Endothelial cell (in vitro differentiated cells): Measurements from ENCODE around the gene FBXO27. TPM values are rescaled to one million over a fixed set of nuclear protein-coding genes. Genes with fewer than 3 reads are reported as not detected.

Experiments
- DNase-seq: peaks from one replicate; pipeline ENCODE4 v3.0.0; 2021; ENCODE audit warnings: low spot score
- H3K27ac Mint-ChIP-seq: one replicate; pipeline ENCODE4 v1.8.0; 2021; ENCODE audit warnings: mixed read lengths, inconsistent platforms; ENCODE audit not compliant: unreplicated experiment
- H3K27me3 Mint-ChIP-seq: one replicate; pipeline ENCODE4 v1.8.0; 2021; ENCODE audit warnings: mild to moderate bottlenecking, moderate library complexity, mixed read lengths, inconsistent platforms; ENCODE audit not compliant: unreplicated experiment
- H3K36me3 Mint-ChIP-seq: one replicate; pipeline ENCODE4 v1.8.0; 2021; ENCODE audit warnings: mild to moderate bottlenecking, low read depth, mixed read lengths, inconsistent platforms; ENCODE audit not compliant: unreplicated experiment
- H3K4me1 Mint-ChIP-seq: one replicate; pipeline ENCODE4 v1.8.0; 2021; ENCODE audit warnings: mild to moderate bottlenecking, mixed read lengths, inconsistent platforms; ENCODE audit not compliant: unreplicated experiment
- H3K4me3 Mint-ChIP-seq: one replicate; pipeline ENCODE4 v1.8.0; 2021; ENCODE audit warnings: mild to moderate bottlenecking, mixed read lengths, inconsistent platforms; ENCODE audit not compliant: unreplicated experiment
- H3K9me3 Mint-ChIP-seq: one replicate; pipeline ENCODE4 v1.8.0; 2021; ENCODE audit warnings: mixed read lengths, inconsistent platforms; ENCODE audit not compliant: unreplicated experiment
- CTCF ChIP-seq: fragments of 200-600 bp; sonication (generic); IDR thresholded peaks from one replicate; pipeline ENCODE4 v1.5.0; 2021; ENCODE audit warnings: antibody characterized with exemption; ENCODE audit not compliant: unreplicated experiment
- total RNA-seq: library from RNA; stranded (reverse); fragmentation: NEBNext Ultra II Directional; extraction: Animal tissue kit (Norgen Biotek cat#: 25700); gene quantifications from one replicate; pipeline ENCODE4 v1.2.1, GENCODE V29; 2021; ENCODE audit not compliant: unreplicated experiment

FBXO27 gene
- total RNA-seq, 1 donor from 2014 or later, result 4.0 TPM

GRCh38 chr19:38978326-38978689 lies 54.0 kb downstream of the FBXO27 start:
- H3K27me3 Mint-ChIP-seq, result peaks cover 3% of the 10 kb centered on the region
- DNase-seq, result no peak
- peaks cover 16% of the 10 kb centered on the region for H3K4me1 Mint-ChIP-seq
- H3K27ac Mint-ChIP-seq, result no peak overlapping the region
- no peak overlapping the region for H3K4me3 Mint-ChIP-seq
- H3K9me3 Mint-ChIP-seq, result peaks cover 5% of the 10 kb centered on the region
- peaks cover 4% of the 10 kb centered on the region for H3K36me3 Mint-ChIP-seq
- TF ChIP-seq CTCF, result no peak

DNA sequence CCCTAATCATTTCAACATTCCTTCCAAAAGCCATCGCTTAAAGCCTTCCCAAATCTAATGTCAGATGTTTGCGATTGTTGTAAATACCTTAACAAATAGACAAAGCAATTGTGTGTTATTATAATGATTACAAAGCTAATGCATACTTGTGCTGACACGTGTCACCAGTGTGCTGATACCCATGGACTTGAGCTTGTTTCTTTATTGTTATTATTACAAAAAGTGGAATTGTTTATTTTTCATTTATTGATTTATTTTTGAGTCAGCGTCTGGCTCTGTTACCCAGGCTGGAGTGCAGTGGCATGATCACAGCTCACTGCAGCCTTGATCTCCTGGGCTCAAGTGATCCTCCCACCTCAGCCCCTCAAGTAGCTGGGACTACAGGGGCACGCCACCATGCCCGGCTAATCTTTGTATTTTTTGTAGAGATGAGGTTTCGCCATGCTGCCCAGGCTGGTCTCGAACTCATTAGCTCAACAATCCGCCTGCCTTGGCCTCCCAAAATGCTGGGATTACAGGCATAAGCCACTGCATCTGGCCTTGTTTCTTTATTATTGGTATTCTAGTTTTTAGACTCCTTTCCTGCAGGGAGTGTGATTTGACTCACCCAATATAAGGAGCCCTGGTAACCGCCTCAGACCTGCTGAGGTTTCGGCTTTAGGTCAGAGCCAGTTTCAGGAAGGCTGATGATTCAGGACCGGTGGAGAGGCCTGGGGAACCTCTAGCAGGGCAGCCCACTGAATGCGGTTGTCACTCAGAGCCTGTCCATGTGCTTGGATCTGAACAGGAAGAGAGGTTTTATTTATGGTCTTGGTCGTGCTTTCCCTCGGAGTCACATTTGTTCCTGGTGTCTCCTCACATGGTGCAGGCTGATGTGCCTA lies 54.7 kb downstream of the FBXO27 start:
- peaks cover 16% of the 10 kb centered on the region for H3K4me1 Mint-ChIP-seq
- no peak for TF ChIP-seq CTCF
- no peak for DNase-seq
- no peak overlapping the region for H3K27ac Mint-ChIP-seq
- H3K4me3 Mint-ChIP-seq, result peak overlapping the region; percentile 9
- peaks cover 5% of the 10 kb centered on the region for H3K9me3 Mint-ChIP-seq
- H3K27me3 Mint-ChIP-seq, result peaks cover 3% of the 10 kb centered on the region
- peaks cover 4% of the 10 kb centered on the region for H3K36me3 Mint-ChIP-seq

DNA sequence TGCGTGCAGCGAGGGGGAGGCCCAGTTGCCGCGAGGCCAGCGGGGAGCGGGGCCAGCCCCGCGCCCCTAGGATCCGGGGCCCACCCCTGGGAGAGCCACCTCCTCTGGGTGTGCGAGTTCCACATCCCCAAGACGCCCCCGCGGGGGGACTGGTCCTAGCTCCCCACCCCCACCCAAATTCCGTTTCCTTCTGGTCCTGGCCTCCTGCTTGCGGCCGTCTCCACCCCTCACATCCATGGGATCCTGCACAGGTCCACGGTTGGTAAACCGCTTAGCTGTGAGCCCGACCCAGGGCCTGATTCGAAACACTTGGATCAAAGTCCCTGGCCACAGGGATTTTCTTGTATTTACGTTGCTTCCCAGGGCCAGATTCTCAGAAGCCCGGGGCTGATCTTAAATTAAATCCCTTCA lies 56.5 kb downstream of the FBXO27 start:
- peaks cover 3% of the 10 kb centered on the region for H3K27me3 Mint-ChIP-seq
- TF ChIP-seq CTCF, result no peak
- H3K4me1 Mint-ChIP-seq, result peaks cover 16% of the 10 kb centered on the region
- peak; percentile 20 for DNase-seq
- no peak overlapping the region for H3K27ac Mint-ChIP-seq
- H3K9me3 Mint-ChIP-seq, result peaks cover 5% of the 10 kb centered on the region
- peaks cover 4% of the 10 kb centered on the region for H3K36me3 Mint-ChIP-seq
- peak overlapping the region; percentile 94 for H3K4me3 Mint-ChIP-seq

GRCh38 chr19:38975214-38975860 lies 57.0 kb downstream of the FBXO27 start, which contains the start of gene FBXO17:
Gene FBXO17 (minus strand): TSS chr19:38975742. CDS start chr19:38950319, 25,423 bp downstream.
- Mint-ChIP-seq H3K27me3 (peaks cover 3% of the 10 kb centered on the region), H3K4me1 (peaks cover 16% of the 10 kb centered on the region), H3K27ac (no peak within 1 kb of the TSS), H3K4me3 (peak within 1 kb of the TSS; percentile 94), H3K36me3 (peaks cover under 1% of the 10 kb centered on the region), H3K9me3 (peaks cover 1% of the 10 kb centered on the region)
- no peak for TF ChIP-seq CTCF
- peak; percentile 47 for DNase-seq
